K562 (cell line): ENCODE measurements around the gene FAM200A. TPM values are rescaled to one million over a fixed set of nuclear protein-coding genes. Genes with fewer than 3 reads are reported as not detected.

ENCODE experiments used
- ATAC-seq: fragments of 200-7000 bp; cut with Tn5 transposase; 3 replicates; pipeline ENCODE4 v1.9.1; 2020; ENCODE audit warnings: moderate library complexity
- BruUV-seq: library from RNA; stranded (reverse); fragments of 400-500 nt; replicated peaks from 2 replicates; lab custom pipeline; 2021; lab: Mats Ljungman, UMichigan
- CTCF ChIA-PET: fragments of 300-600 bp; formaldehyde crosslinking; extraction: SDS; loops from one replicate; lab custom pipeline; 2021; ENCODE audit warnings: low intra/inter-chr PET ratio; lab: Yijun Ruan, JAX
- POLR2A ChIA-PET: fragments of 300-600, 350-650 bp; sonication (Branson Sonifier 250); formaldehyde crosslinking; extraction: SDS; loops from one replicate; lab custom pipeline; 2021; ENCODE audit warnings: antibody characterized with exemption, inconsistent platforms; lab: Yijun Ruan, JAX
- DNase-seq, 4 experiments: peaks; one replicate each; pipeline versions ENCODE4 v3.0.0 to v3.0.0-alpha.2; 2011 to 2018; ENCODE audit warnings: low spot score in 3 of 4, mixed read lengths in 3 of 4; ENCODE audit errors: extremely low read depth in 1 of 4
- FAIRE-seq: peaks from 2 replicates; lab custom pipeline; 2011; peaks lifted over from hg19 to GRCh38; lab: Jason Lieb, UNC
- H2AFZ ChIP-seq: 2 replicates; pipeline ENCODE4 v1.6.0; 2011; ENCODE audit warnings: low read depth, low read length, control low read depth, inconsistent platforms
- H3K27ac ChIP-seq: fragments of 200-600 bp; 3 replicates; pipeline ENCODE4 v1.8.0; 2011; ENCODE audit warnings: low read depth, mild to moderate bottlenecking, control low read depth, inconsistent platforms, low read length, moderate library complexity, mixed read lengths; ENCODE audit errors: extremely low read depth
- H3K27me3 ChIP-seq, 2 experiments: fragments of 300-600 bp in 1 of 2; 2 replicates in 1 of 2; 3 replicates in 1 of 2; pipeline versions ENCODE4 v1.6.0 to v1.8.0; 2011; ENCODE audit warnings: inconsistent platforms in 2 of 2, low read length in 2 of 2, mild to moderate bottlenecking in 1 of 2, mixed read lengths in 1 of 2, moderate library complexity in 1 of 2; ENCODE audit not compliant: control insufficient read depth in 2 of 2, insufficient read depth in 2 of 2
- H3K36me3 ChIP-seq: fragments of 300-600 bp; 3 replicates; pipeline ENCODE4 v1.8.0; 2011; ENCODE audit warnings: mild to moderate bottlenecking, low read length, inconsistent platforms; ENCODE audit not compliant: control insufficient read depth, insufficient read depth
- H3K4me1 ChIP-seq, 2 experiments: fragments of 200-600 bp in 1 of 2; replicated peaks in 1 of 2; 2 replicates in 1 of 2; 3 replicates in 1 of 2; pipeline versions ENCODE4 v1.5.1 to v1.8.0; 2011; ENCODE audit warnings: inconsistent platforms in 2 of 2, low read length in 2 of 2, mild to moderate bottlenecking in 1 of 2, mixed read lengths in 1 of 2, moderate library complexity in 1 of 2; ENCODE audit not compliant: control insufficient read depth in 2 of 2, insufficient read depth in 2 of 2
- H3K4me2 ChIP-seq: 2 replicates; pipeline ENCODE4 v1.6.1; 2011; ENCODE audit warnings: low read length, control low read depth, inconsistent platforms, mixed read lengths; ENCODE audit not compliant: insufficient read depth
- H3K4me3 ChIP-seq: fragments of 200-600 bp; sonication (generic), shearing (Covaris generic); 2 replicates; pipeline ENCODE4 v1.5.1; 2016; ENCODE audit warnings: control low read depth, inconsistent platforms
- H3K79me2 ChIP-seq: fragments of 200-600 bp; 3 replicates; pipeline ENCODE4 v1.8.0; 2011; ENCODE audit warnings: low read length, inconsistent platforms; ENCODE audit not compliant: control insufficient read depth, insufficient read depth
- H3K9ac ChIP-seq, 2 experiments: 2 replicates each; pipeline versions ENCODE4 v1.6.0 to v1.6.1; 2011; ENCODE audit warnings: low read depth in 2 of 2, low read length in 2 of 2, control low read depth in 1 of 2, inconsistent platforms in 1 of 2, mild to moderate bottlenecking in 1 of 2, mixed read lengths in 1 of 2; ENCODE audit not compliant: insufficient read depth in 1 of 2
- H3K9me1 ChIP-seq: one replicate; pipeline ENCODE4 v1.6.0; 2011; ENCODE audit warnings: inconsistent platforms, mild to moderate bottlenecking, low read length, moderate library complexity; ENCODE audit not compliant: control insufficient read depth, insufficient read depth
- H3K9me3 ChIP-seq: replicated peaks from 2 replicates; pipeline ENCODE4 v1.5.1; 2011; ENCODE audit warnings: low read depth, low read length, inconsistent platforms; ENCODE audit not compliant: control insufficient read depth, insufficient read depth
- H4K20me1 ChIP-seq: replicated peaks from 2 replicates; pipeline ENCODE4 v1.6.1; 2011; ENCODE audit warnings: low read length, inconsistent platforms, mixed read lengths; ENCODE audit not compliant: control insufficient read depth, insufficient read depth
- ARID3B ChIP-seq: fragments of 250-450 bp; sonication (Bioruptor Pico); IDR thresholded peaks from 2 replicates; pipeline ENCODE4 v1.4.0; 2020; ENCODE audit warnings: borderline replicate concordance
- ESRRA ChIP-seq: fragments of 450-650 bp; IDR thresholded peaks from 2 replicates; pipeline ENCODE4 v1.6.1; 2014; ENCODE audit warnings: low read depth, mild to moderate bottlenecking, moderate library complexity, borderline replicate concordance
- ESRRB ChIP-seq: fragments of 250-450 bp; sonication (Bioruptor Pico); IDR thresholded peaks from 2 replicates; pipeline ENCODE4 v1.5.0; 2020; ENCODE audit warnings: mild to moderate bottlenecking, moderate library complexity, borderline replicate concordance
- PHTF2 ChIP-seq: fragments of 250-450 bp; sonication (Bioruptor Pico); IDR thresholded peaks from 2 replicates; pipeline ENCODE4 v1.5.0; 2021; ENCODE audit warnings: mild to moderate bottlenecking
- POLR2A ChIP-seq: fragments of 450-650 bp; conservative IDR thresholded peaks from 2 replicates; pipeline ENCODE4 v1.6.1; 2016
- POLR2AphosphoS5 ChIP-seq: IDR thresholded peaks from 2 replicates; pipeline ENCODE4 v1.6.1; 2011; ENCODE audit warnings: mild to moderate bottlenecking, low read depth, low read length, moderate library complexity; ENCODE audit not compliant: control insufficient read depth, insufficient read depth
- POLR2B ChIP-seq: fragments of 450-650 bp; IDR thresholded peaks from 2 replicates; pipeline ENCODE4 v1.6.1; 2018; ENCODE audit warnings: low read depth; ENCODE audit not compliant: partially characterized antibody
- ZFP91 ChIP-seq: sonication (generic); formaldehyde crosslinking; IDR thresholded peaks from 2 replicates; pipeline ENCODE4 v1.8.0; 2022; ENCODE audit warnings: mild to moderate bottlenecking, missing genetic modification reagents
- ZNF239 ChIP-seq: fragments of 250-450 bp; sonication (Bioruptor Pico); IDR thresholded peaks from 2 replicates; pipeline ENCODE4 v1.4.0; 2020; ENCODE audit warnings: mild to moderate bottlenecking
- WGBS: fragments of 100-300 bp; shearing (Covaris generic); methylation state at CpG from one replicate; pipeline ENCODE4 v1.1.6; 2016; ENCODE audit warnings: low coverage, mixed read lengths; ENCODE audit not compliant: insufficient coverage; ENCODE audit errors: missing lambda C conversion rate; 5-methylcytosine and 5-hydroxymethylcytosine counted together
- in situ Hi-C: fragments of 300-500 bp; cut with MboI; formaldehyde crosslinking; loops from 4 replicates; pipeline ENCODE4 v1.15.0; 2018; ENCODE audit warnings: inconsistent platforms, mixed read lengths
- intact Hi-C: fragments of 100-400 bp; cut with micrococcal nuclease; formaldehyde crosslinking; loops from 2 replicates; pipeline ENCODE4 v1.14.2; 2022
- polyA plus RNA-seq, 8 experiments: library from polyadenylated mRNA; depleted of rRNA in 4 of 8; stranded (reverse) in 5 of 8; unstranded in 3 of 8; fragments of >200 nt; fragmentation: Nextera tagmentation in 2 of 8; fragmentation: Illumina TruSeq in 1 of 8; extraction: Ambion mirVana in 2 of 8; extraction: Trizol in 1 of 8; gene quantifications; 2 replicates each; pipeline versions ENCODE4 v1.2.1 to v1.2.3, GENCODE V29; 2011 to 2014; ENCODE audit warnings: inconsistent platforms in 1 of 8, missing spikeins in 1 of 8
- total RNA-seq, 7 experiments: library from RNA; depleted of rRNA in 6 of 7; stranded (reverse); fragments of >200 nt in 6 of 7; fragmentation: Illumina TruSeq in 2 of 7; extraction: Trizol in 2 of 7; gene quantifications; 2 replicates each; pipeline versions ENCODE4 v1.2.1 to v1.2.3, GENCODE V29; 2011 to 2021; ENCODE audit warnings: low replicate concordance in 1 of 7
- TF ChIP-seq, protein P1 (sequence below): fragments of 450-650 bp; formaldehyde crosslinking; conservative IDR thresholded peaks from 2 replicates; pipeline ENCODE4 v1.4.0; 2022; ENCODE audit warnings: mild to moderate bottlenecking, missing genetic modification characterization
- TF ChIP-seq, protein P2 (sequence below): IDR thresholded peaks from 2 replicates; pipeline ENCODE4 v1.6.1; 2011; ENCODE audit warnings: borderline replicate concordance, low read depth, mild to moderate bottlenecking, moderate library complexity, low read length; ENCODE audit not compliant: insufficient read depth, poor library complexity, severe bottlenecking
- TF ChIP-seq, protein P3 (sequence below), 2 experiments: fragments of 450-650 bp; conservative IDR thresholded peaks; 2 replicates each; pipeline ENCODE4 v1.6.1; 2017; ENCODE audit warnings: mild to moderate bottlenecking in 2 of 2, moderate library complexity in 2 of 2

FAM200A gene
- total and polyA plus RNA-seq, 9 of the 15 experiments (the other 6 are each of a cell fraction or from before 2014, with no cell fraction given) = 3.3 to 11.2 (median 8.3) TPM

DNA sequence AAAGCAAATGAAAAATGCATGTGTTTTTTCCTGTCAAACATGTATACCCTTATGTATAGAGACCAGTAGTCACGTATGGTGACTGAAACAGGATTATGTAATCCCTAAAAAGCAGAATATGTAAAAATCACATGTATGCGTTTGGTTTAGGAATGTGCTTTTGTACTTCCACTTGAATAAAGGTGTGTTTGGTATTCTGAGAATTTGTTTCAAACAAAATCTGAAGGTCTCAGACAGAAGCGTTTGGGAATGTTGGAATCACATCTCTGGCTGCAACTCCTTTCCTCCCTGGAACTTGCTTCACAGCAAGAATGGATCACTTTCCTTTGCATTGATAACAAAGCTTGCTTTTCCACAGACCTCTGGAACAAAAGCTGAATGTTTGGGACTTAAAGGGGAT is 24.3 kb upstream of the FAM200A start (continued):
- TF ChIP-seq, protein P1, sequence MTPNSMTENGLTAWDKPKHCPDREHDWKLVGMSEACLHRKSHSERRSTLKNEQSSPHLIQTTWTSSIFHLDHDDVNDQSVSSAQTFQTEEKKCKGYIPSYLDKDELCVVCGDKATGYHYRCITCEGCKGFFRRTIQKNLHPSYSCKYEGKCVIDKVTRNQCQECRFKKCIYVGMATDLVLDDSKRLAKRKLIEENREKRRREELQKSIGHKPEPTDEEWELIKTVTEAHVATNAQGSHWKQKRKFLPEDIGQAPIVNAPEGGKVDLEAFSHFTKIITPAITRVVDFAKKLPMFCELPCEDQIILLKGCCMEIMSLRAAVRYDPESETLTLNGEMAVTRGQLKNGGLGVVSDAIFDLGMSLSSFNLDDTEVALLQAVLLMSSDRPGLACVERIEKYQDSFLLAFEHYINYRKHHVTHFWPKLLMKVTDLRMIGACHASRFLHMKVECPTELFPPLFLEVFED (CRISPR knock-in tag) = no peak
- no peak for TF ChIP-seq PHTF2
- TF ChIP-seq ZFP91 (CRISPR knock-in tag) = no peak

- no peaks in the 10 kb centered on the region for H3K27me3 ChIP-seq
- H3K9me3 ChIP-seq = no peaks in the 10 kb centered on the region
- no peak overlapping the region for H3K27ac ChIP-seq
- ChIA-PET POLR2A (interaction anchor here (0.5 to 3.6 kb wide), 6 partner anchors 15 to 444 kb away, joined by 3 to 21 read pairs (median 4); partner anchors contain the start of genes ZKSCAN1 and ZNF655), CTCF (no interaction called here)
- H3K9me1 ChIP-seq = no peaks in the 10 kb centered on the region
- no peak for FAIRE-seq
- intact Hi-C loops (no loop called here), in situ Hi-C loops (no loop called here)
- no peak overlapping the region for H2AFZ ChIP-seq
- peaks cover 57% of the 10 kb centered on the region for H3K36me3 ChIP-seq
- WGBS = 83% methylated on average over 1 of the region's 1 CpG
- peaks cover 2% of the 10 kb centered on the region; the same call in 1 of the 3 replicates for H3K79me2 ChIP-seq
- H3K4me1 ChIP-seq = 0 out of 5 replicates have a peak, but pooled peaks cover 0 to 3% of the 10 kb centered on the region in 2 experiments
- DNase-seq = no peak
- no peak overlapping the region for H3K4me3 ChIP-seq
- H3K4me2 ChIP-seq = no peak overlapping the region
- no peak for ATAC-seq
- H4K20me1 ChIP-seq = no peaks in the 10 kb centered on the region
- H3K9ac ChIP-seq = no peak overlapping the region
- no TSS peak for BruUV-seq
- TF ChIP-seq ESRRB (CRISPR knock-in tag) = no peak
- TF ChIP-seq, protein P2, sequence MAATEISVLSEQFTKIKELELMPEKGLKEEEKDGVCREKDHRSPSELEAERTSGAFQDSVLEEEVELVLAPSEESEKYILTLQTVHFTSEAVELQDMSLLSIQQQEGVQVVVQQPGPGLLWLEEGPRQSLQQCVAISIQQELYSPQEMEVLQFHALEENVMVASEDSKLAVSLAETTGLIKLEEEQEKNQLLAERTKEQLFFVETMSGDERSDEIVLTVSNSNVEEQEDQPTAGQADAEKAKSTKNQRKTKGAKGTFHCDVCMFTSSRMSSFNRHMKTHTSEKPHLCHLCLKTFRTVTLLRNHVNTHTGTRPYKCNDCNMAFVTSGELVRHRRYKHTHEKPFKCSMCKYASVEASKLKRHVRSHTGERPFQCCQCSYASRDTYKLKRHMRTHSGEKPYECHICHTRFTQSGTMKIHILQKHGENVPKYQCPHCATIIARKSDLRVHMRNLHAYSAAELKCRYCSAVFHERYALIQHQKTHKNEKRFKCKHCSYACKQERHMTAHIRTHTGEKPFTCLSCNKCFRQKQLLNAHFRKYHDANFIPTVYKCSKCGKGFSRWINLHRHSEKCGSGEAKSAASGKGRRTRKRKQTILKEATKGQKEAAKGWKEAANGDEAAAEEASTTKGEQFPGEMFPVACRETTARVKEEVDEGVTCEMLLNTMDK = no peak
- peak; percentile 48 for TF ChIP-seq POLR2B
- TF ChIP-seq POLR2A = peak; percentile 54; the same call in 1 of the 2 replicates
- TF ChIP-seq ESRRA = no peak
- peak; percentile 13; the same call in 1 of the 2 replicates for TF ChIP-seq POLR2AphosphoS5
- TF ChIP-seq ARID3B = no peak
- TF ChIP-seq ZNF239 = no peak
- TF ChIP-seq, protein P3, sequence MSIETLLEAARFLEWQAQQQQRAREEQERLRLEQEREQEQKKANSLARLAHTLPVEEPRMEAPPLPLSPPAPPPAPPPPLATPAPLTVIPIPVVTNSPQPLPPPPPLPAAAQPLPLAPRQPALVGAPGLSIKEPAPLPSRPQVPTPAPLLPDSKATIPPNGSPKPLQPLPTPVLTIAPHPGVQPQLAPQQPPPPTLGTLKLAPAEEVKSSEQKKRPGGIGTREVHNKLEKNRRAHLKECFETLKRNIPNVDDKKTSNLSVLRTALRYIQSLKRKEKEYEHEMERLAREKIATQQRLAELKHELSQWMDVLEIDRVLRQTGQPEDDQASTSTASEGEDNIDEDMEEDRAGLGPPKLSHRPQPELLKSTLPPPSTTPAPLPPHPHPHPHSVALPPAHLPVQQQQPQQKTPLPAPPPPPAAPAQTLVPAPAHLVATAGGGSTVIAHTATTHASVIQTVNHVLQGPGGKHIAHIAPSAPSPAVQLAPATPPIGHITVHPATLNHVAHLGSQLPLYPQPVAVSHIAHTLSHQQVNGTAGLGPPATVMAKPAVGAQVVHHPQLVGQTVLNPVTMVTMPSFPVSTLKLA (conservative IDR thresholded peaks at IDR 0.05) = no peak
These were observed 21.3 kb upstream of the FAM200A start for GRCh38 chr7:99573257-99573656.
